HepG2 (cell line): ENCODE data around the gene CDCA5. TPM values are rescaled to one million over a fixed set of nuclear protein-coding genes. Genes with fewer than 3 reads are reported as not detected.
A peak's percentile ranks its signal among the peaks of the same experiment; 100 is the strongest.

ENCODE experiments used
- AGO2 ChIP-seq: fragments of 200-400 bp; formaldehyde crosslinking; optimal IDR thresholded peaks from 2 replicates; pipeline ENCODE3; 2017; ENCODE audit warnings: mild to moderate bottlenecking, low read depth, low read length, moderate library complexity
- ATF5 ChIP-seq: sonication (generic); formaldehyde crosslinking; IDR thresholded peaks from 2 replicates; pipeline ENCODE4 v1.4.0; 2020; ENCODE audit warnings: mild to moderate bottlenecking, low read depth, missing genetic modification reagents
- BRF2 ChIP-seq: sonication (generic); formaldehyde crosslinking; IDR thresholded peaks from 2 replicates; pipeline ENCODE4 v1.8.1; 2022; ENCODE audit warnings: mild to moderate bottlenecking, missing genetic modification reagents
- FOXK2 ChIP-seq: fragments of 450-650 bp; IDR thresholded peaks from 2 replicates; pipeline ENCODE4 v1.6.1; 2016
- PRPF4 ChIP-seq: fragments of 200-400 bp; formaldehyde crosslinking; IDR thresholded peaks from 2 replicates; pipeline ENCODE4 v1.6.1; 2016; ENCODE audit warnings: low read length, low read depth; ENCODE audit not compliant: poor library complexity, severe bottlenecking
- RFX3 ChIP-seq: IDR thresholded peaks from 2 replicates; pipeline ENCODE4 v1.6.1; 2016; ENCODE audit warnings: missing biosample characterization, missing genetic modification reagents
- SSRP1 ChIP-seq: IDR thresholded peaks from 2 replicates; pipeline ENCODE4 v1.6.1; 2016; ENCODE audit warnings: control low read depth
- TOE1 ChIP-seq: sonication (generic); formaldehyde crosslinking; IDR thresholded peaks from 2 replicates; pipeline ENCODE4 v1.4.0; 2020; ENCODE audit warnings: mild to moderate bottlenecking, missing genetic modification reagents
- ZMYM2 ChIP-seq: sonication (generic); formaldehyde crosslinking; IDR thresholded peaks from 2 replicates; pipeline ENCODE4 v1.8.0; 2022; ENCODE audit warnings: mild to moderate bottlenecking, missing genetic modification reagents
- ZNF12 ChIP-seq: sonication (generic); formaldehyde crosslinking; IDR thresholded peaks from 2 replicates; pipeline ENCODE4 v1.5.0; 2020; ENCODE audit warnings: missing genetic modification reagents
- ZNF264 ChIP-seq: sonication (generic); formaldehyde crosslinking; IDR thresholded peaks from 2 replicates; pipeline ENCODE4 v1.4.0; 2020; ENCODE audit warnings: missing genetic modification reagents
- ZNF414 ChIP-seq: sonication (generic); formaldehyde crosslinking; IDR thresholded peaks from 2 replicates; pipeline ENCODE4 v1.5.0; 2020; ENCODE audit warnings: missing genetic modification reagents
- ZNF430 ChIP-seq: sonication (generic); formaldehyde crosslinking; IDR thresholded peaks from 2 replicates; pipeline ENCODE4 v1.9.0; 2021; ENCODE audit warnings: mild to moderate bottlenecking, missing genetic modification reagents
- ZNF446 ChIP-seq: sonication (generic); formaldehyde crosslinking; IDR thresholded peaks from 2 replicates; pipeline ENCODE4 v1.5.0; 2020; ENCODE audit warnings: mild to moderate bottlenecking, missing genetic modification reagents
- polyA plus RNA-seq, 8 experiments: library from polyadenylated mRNA; depleted of rRNA in 3 of 8; stranded (reverse) in 7 of 8; unstranded in 1 of 8; fragments of >200 nt; fragmentation: Illumina TruSeq in 4 of 8; extraction: Trizol in 4 of 8; gene quantifications; 2 replicates each; pipeline versions ENCODE4 v1.2.1 to v1.2.3, GENCODE V29; 2011 to 2016; ENCODE audit warnings: low read depth in 4 of 8, missing spikeins in 1 of 8, mixed read lengths in 1 of 8; ENCODE audit not compliant: insufficient read depth in 1 of 8
- total RNA-seq, 5 experiments: library from RNA; depleted of rRNA; stranded (reverse); fragments of >200 nt; fragmentation: Illumina TruSeq; extraction: Trizol; gene quantifications; 2 replicates each; pipeline ENCODE4 v1.2.3, GENCODE V29; 2016; ENCODE audit warnings: low read depth in 1 of 5
- TF ChIP-seq, protein P1 (sequence below): sonication (generic); formaldehyde crosslinking; IDR thresholded peaks from 2 replicates; pipeline ENCODE4 v1.4.0; 2020; ENCODE audit warnings: missing genetic modification reagents, borderline replicate concordance
- TF ChIP-seq, protein P2 (sequence below): sonication (generic); formaldehyde crosslinking; IDR thresholded peaks from 2 replicates; pipeline ENCODE4 v1.4.0; 2020; ENCODE audit warnings: mild to moderate bottlenecking, missing genetic modification reagents
- TF ChIP-seq, protein P3 (sequence below): IDR thresholded peaks from 2 replicates; pipeline ENCODE4 v1.6.1; 2016
- TF ChIP-seq, protein P4 (sequence below): sonication (generic); formaldehyde crosslinking; IDR thresholded peaks from 2 replicates; pipeline ENCODE4 v1.8.0; 2022; ENCODE audit warnings: mild to moderate bottlenecking, missing genetic modification reagents, moderate library complexity

CDCA5 gene
- total and polyA plus RNA-seq, 2 of the 13 experiments (the other 11 are each of a cell fraction or from before 2014, with no cell fraction given): 13.5 to 50.6 TPM

GRCh38 chr11:65040847-65041622 is 42.8 kb downstream of the CDCA5 start, which contains the start of gene SAC3D1 (continued):
- TF ChIP-seq, protein P1, sequence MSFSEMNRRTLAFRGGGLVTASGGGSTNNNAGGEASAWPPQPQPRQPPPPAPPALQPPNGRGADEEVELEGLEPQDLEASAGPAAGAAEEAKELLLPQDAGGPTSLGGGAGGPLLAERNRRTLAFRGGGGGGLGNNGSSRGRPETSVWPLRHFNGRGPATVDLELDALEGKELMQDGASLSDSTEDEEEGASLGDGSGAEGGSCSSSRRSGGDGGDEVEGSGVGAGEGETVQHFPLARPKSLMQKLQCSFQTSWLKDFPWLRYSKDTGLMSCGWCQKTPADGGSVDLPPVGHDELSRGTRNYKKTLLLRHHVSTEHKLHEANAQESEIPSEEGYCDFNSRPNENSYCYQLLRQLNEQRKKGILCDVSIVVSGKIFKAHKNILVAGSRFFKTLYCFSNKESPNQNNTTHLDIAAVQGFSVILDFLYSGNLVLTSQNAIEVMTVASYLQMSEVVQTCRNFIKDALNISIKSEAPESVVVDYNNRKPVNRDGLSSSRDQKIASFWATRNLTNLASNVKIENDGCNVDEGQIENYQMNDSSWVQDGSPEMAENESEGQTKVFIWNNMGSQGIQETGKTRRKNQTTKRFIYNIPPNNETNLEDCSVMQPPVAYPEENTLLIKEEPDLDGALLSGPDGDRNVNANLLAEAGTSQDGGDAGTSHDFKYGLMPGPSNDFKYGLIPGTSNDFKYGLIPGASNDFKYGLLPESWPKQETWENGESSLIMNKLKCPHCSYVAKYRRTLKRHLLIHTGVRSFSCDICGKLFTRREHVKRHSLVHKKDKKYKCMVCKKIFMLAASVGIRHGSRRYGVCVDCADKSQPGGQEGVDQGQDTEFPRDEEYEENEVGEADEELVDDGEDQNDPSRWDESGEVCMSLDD: no peak
- TF ChIP-seq, protein P2, sequence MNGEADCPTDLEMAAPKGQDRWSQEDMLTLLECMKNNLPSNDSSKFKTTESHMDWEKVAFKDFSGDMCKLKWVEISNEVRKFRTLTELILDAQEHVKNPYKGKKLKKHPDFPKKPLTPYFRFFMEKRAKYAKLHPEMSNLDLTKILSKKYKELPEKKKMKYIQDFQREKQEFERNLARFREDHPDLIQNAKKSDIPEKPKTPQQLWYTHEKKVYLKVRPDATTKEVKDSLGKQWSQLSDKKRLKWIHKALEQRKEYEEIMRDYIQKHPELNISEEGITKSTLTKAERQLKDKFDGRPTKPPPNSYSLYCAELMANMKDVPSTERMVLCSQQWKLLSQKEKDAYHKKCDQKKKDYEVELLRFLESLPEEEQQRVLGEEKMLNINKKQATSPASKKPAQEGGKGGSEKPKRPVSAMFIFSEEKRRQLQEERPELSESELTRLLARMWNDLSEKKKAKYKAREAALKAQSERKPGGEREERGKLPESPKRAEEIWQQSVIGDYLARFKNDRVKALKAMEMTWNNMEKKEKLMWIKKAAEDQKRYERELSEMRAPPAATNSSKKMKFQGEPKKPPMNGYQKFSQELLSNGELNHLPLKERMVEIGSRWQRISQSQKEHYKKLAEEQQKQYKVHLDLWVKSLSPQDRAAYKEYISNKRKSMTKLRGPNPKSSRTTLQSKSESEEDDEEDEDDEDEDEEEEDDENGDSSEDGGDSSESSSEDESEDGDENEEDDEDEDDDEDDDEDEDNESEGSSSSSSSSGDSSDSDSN: peak; percentile 90
- TF ChIP-seq ZNF430 (CRISPR knock-in tag) (peak; percentile 38; the same call in 1 of the 2 replicates), AGO2 (peak; percentile 63), RFX3 (CRISPR knock-in tag) (no peak), SSRP1 (CRISPR knock-in tag) (no peak), BRF2 (CRISPR knock-in tag) (peak; percentile 45; the same call in 1 of the 2 replicates), ZMYM2 (CRISPR knock-in tag) (0 out of 2 replicates have a peak, but pooled peaks have one; percentile 38), FOXK2 (no peak), TOE1 (CRISPR knock-in tag) (no peak), ZNF12 (CRISPR knock-in tag) (no peak), ZNF446 (CRISPR knock-in tag) (no peak), ATF5 (no peak), ZNF414 (CRISPR knock-in tag) (no peak; the same call in 1 of the 2 replicates), PRPF4 (no peak), ZNF264 (CRISPR knock-in tag) (peak; percentile 50; the same call in 1 of the 2 replicates)
- TF ChIP-seq, protein P3, sequence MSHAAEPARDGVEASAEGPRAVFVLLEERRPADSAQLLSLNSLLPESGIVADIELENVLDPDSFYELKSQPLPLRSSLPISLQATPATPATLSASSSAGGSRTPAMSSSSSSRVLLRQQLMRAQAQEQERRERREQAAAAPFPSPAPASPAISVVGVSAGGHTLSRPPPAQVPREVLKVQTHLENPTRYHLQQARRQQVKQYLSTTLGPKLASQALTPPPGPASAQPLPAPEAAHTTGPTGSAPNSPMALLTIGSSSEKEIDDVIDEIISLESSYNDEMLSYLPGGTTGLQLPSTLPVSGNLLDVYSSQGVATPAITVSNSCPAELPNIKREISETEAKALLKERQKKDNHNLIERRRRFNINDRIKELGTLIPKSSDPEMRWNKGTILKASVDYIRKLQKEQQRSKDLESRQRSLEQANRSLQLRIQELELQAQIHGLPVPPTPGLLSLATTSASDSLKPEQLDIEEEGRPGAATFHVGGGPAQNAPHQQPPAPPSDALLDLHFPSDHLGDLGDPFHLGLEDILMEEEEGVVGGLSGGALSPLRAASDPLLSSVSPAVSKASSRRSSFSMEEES (CRISPR knock-in tag): peak; percentile 44; the same call in 1 of the 2 replicates
- TF ChIP-seq, protein P4, sequence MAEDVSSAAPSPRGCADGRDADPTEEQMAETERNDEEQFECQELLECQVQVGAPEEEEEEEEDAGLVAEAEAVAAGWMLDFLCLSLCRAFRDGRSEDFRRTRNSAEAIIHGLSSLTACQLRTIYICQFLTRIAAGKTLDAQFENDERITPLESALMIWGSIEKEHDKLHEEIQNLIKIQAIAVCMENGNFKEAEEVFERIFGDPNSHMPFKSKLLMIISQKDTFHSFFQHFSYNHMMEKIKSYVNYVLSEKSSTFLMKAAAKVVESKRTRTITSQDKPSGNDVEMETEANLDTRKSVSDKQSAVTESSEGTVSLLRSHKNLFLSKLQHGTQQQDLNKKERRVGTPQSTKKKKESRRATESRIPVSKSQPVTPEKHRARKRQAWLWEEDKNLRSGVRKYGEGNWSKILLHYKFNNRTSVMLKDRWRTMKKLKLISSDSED (CRISPR knock-in tag): no peak
